Measurements from ENCODE around the gene KAT8.
"Not testable (repeated sequence)": the region's sequence is repeated elsewhere in the genome, so short reads cannot be mapped to it uniquely, and the experiment has no call there.

The KAT8 gene

GRCh38 chr16:31150976-31151375, 33.5 kb downstream of the KAT8 start:
- DNase-seq, result not testable (repeated sequence)

- DNase-seq, result no peak
These were observed 39.7 kb downstream of the KAT8 start for GRCh38 chr16:31157136-31157535.

- no peak for DNase-seq
These were observed 49.9 kb downstream of the KAT8 start for GRCh38 chr16:31167315-31167714.

- DNase-seq, result no peak
These were observed 51.4 kb downstream of the KAT8 start for GRCh38 chr16:31168848-31169247.

GRCh38 chr16:31170048-31170447, 52.6 kb downstream of the KAT8 start:
- peak; percentile 27 for DNase-seq

GRCh38 chr16:31177136-31177535, 59.7 kb downstream of the KAT8 start:
- peak; percentile 97 for DNase-seq

- DNase-seq, result no peak
These were observed 61.8 kb downstream of the KAT8 start for GRCh38 chr16:31179219-31179746.

GRCh38 chr16:31179747-31180459, 62.4 kb downstream of the KAT8 start, which contains the start of gene FUS:
TSS of gene FUS (plus strand) at chr16:31180139. CDS start at chr16:31180215, 76 bp downstream.
- peak; percentile 83 for DNase-seq
